HG02763 (cell line): ENCODE measurements around the gene NCAM2.

Experiments
- ATAC-seq: cut with Tn5 transposase; IDR thresholded peaks from one replicate; pipeline ENCODE4 v1.9.1; 2021; ENCODE audit warnings: mild to moderate bottlenecking, moderate library complexity; ENCODE audit not compliant: unreplicated experiment

The NCAM2 gene

DNA sequence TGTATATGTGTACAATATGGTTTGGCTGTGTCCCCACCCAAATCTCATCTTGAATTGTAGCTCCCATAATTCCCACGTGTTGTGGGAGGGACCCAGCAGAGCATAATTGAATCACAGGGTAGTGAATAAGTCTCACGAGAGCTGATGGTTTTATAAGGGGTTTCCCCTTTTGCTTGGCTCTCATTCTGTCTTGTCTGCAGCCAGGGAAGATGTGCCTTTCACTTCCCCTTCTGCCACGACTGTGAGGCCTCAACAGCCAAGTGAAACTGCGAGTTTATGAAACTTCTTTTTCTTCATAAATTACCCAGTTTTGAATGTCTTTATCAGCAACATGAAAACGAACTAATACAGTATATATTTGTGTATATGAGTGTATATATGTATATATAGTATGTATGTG, 406.1 kb downstream of the NCAM2 start:
- peak; percentile 71 for ATAC-seq

DNA sequence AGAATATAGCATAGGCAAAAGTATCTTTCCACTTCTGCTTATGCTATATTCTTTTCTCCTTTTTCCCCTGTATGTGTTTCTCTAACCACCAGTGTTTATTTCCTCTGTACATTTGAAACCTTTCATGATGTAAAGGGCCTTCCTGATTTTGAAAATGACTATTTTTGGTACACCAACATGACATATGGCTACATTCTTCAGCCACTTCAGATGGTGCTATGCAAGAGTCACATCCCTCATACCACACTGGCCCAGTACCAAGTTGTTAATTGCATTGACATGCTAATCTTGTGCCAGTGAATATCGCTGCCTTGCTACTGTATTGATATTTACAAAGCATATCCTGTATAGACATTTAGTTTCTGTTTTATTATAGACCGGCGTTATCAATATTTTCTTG, 408.7 kb downstream of the NCAM2 start:
- no peak for ATAC-seq

DNA sequence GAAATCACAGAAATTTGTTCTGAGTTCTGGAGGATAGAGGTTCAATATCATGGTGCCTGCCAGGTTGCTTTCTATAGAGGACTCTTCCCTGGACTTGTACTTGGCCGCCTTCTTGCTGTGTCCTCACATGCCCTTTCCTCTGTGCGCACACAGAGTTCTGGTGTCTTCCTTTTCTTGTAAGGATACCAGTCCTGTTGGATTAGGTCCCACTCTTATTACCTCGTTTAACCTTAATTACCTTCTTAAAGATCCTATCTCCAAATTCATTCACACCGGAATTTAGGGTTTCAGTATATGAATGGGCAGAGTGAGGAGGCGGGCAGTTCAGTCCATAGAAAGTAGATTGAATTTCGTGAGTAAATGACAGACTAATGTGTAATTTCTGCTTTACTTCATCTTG, 413.9 kb downstream of the NCAM2 start:
- ATAC-seq = no peak

DNA sequence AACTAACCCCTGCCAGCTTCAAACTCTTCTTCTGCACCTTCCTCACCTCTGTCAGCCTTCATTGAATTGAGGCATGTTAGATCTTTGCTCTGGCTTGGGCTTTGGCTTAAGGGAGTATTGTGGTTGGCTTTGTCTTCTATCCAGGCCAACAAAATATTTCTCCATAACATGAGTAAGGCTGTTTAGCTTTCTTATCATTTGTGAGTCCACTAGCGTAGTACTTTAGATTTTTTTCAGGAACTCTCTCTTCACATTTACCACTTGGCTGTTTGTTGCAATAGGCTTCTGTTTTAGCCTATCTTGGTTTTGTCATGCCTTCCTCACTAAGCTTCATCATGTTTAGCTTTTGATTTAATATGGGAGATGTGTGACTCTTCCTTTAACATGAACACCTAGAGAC, 417.5 kb downstream of the NCAM2 start:
- no peak for ATAC-seq

DNA sequence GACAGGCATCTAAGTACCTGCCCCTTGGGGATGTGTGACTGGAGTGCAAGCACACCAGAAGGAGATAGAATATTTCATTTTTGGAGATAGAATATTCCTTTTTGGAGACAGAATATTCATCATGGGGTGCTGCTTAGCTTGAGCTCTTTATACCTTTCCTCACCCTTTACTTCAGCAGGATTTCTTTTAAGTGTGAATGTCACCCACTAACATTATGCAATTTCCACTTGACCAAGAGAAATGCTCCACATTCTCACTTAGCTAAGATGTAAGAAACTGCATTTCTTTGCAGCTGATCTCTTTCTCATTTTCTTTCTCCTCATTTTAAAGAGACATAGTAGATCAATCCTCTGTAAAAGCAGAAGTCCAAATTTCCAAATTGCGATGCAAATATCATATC, 436.7 kb downstream of the NCAM2 start:
- no peak for ATAC-seq

DNA sequence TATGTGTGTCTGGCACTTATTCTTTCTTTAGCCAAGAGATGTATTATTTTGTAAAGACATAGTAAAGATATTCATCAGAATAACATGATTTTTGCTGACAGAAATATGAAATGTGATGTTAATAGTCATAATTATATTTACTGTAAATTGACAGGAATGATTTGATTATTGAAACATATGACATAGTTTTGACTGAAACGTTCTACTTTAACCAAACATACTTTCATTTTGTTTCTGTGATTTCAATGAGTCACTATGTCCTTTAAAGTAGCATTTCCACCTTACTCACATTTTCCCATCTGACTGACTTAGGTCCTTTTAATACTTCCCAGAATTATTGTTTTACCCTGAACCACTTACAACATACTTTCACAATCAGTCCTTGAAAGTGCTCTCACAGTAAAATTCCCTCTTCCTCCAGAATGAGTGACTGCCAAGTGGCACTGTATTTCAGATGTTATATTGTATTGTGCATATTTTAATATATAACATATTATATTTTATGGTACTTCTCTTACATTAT, 437.9 kb downstream of the NCAM2 start:
- ATAC-seq = no peak

DNA sequence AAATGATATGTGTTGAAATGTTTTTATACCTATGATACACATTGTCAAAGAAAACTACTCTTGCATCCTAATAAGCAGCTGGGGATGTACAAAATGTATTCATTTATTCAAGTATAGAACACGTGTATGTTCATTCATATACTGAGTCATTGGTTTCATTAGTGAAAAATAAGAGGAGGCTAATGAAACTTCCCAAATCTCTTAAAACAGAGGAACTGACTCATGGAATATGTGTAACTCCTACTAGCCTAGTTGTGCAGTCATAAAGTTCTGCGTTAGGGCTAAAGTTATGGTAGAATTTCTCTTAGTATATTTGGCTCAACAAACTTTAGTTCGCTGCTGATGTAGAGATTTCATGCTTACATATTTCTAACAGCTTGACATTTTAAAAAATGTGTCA, 441.6 kb downstream of the NCAM2 start:
- no peak for ATAC-seq

DNA sequence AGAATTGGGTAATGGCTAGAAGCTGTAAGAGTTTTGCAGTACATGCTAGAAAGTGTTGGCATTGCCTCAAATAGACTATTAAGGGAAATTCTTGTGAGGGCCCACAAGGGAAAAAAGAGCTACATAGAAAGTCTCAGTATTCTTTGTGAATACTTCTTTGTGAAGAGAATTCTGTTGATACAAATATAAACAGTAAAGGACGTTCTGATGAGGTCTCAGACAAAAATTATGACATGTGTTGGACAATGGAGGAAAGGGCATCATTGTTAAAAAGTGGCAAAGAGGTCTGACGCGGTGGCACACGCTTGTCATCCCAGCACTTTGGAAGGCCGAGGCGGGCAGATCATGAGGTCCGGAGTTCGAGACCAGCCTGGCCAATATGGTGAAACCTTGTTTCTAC, 458.9 kb downstream of the NCAM2 start:
- no peak for ATAC-seq

DNA sequence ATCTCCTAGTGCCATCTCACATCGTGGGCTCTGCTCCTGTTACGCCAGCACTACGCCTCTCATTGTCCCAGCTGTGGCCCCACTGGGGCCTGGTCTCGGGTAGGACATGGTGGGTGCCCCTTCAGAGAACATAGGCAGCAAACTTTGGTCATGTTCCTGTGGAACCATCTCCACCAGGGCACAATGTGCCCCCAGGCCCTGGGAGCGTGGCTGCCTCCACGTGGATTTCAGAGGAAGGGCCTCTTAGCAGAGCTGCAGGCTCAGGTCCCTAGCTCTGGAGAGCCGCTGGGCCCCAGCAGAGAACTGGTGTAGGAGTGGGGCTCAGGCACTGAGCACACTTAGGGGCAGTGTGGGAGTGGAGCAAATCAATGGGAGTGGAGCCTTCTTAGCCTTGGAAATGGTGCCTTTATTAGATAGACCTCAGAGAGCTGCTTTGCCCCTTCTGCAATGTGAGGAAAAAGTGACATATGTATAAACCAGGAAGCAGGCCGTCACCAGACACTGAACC, 460.0 kb downstream of the NCAM2 start:
- ATAC-seq = no peak

DNA sequence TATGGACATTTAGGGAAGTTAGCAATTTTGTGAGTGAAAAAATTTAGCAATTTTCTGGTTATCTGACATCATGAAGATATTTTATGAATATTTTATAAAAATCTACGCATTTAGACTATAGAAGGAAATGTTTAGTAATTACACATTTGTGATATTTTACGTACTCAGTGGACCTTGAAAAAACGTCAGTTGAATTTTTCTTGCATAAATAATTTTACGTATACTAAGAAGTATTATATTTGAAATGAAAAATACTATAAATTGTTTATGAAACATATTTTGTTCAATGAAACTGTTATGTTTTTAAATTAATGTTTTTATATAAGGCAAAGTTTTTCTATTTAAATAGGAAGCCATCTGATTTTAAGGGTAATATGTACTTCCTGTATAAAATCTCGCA, 462.8 kb downstream of the NCAM2 start:
- ATAC-seq = no peak

DNA sequence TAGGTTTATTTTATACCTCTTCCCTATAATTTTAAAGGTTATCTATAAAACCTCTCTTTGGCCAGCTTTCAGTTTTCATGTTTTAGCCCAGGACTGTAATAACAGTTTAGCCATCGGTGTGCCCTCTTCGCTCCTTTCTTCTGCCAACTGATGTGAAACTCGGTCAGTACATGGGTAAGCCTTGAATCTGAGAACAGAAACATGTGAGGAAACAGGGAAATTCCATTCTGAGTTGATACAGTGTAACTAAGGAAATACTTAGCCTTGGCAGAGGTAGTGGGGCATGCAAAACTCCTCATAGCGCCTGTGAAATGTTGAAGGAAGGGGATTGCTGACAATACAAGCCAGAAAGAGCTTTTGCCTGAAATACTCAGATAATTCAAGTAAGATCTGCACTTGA, 465.2 kb downstream of the NCAM2 start:
- ATAC-seq = no peak

DNA sequence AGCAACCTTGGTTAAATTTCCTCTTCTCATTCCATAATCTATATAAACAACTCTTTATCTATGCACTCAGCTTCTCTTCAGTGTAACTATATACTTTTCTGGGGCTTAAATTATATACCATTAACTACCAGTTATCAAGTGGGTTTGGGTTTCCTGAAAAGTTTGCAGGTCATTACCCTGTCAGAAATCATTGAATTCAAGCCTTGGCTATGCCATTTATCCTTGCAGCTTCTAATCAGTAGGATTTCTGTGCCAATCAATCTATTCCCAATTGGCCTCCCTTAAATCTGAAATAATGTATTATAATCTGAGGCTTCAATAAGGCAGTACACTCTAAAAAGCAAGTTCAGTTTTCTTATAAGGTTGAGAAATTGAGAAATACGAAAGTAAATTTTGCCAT, 466.5 kb downstream of the NCAM2 start:
- ATAC-seq = no peak

DNA sequence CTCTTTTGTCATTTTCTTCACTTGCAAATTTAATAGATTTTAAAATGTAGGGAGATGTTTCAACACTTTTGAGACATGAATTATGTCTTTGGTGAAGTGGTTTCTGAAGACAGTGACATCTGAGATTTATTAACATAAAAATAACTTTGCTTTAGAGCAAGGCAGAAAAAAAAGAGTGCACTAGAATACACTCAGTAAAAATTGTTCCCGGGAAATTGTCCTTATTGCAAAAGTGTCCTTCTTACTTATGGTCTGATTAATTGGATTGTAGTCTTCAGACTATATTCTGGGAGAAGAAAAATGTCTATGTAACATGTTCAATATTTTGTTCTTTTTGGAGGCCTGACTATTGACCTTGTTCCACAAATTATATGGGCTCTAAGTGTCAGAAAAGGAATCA, 468.5 kb downstream of the NCAM2 start:
- no peak for ATAC-seq

DNA sequence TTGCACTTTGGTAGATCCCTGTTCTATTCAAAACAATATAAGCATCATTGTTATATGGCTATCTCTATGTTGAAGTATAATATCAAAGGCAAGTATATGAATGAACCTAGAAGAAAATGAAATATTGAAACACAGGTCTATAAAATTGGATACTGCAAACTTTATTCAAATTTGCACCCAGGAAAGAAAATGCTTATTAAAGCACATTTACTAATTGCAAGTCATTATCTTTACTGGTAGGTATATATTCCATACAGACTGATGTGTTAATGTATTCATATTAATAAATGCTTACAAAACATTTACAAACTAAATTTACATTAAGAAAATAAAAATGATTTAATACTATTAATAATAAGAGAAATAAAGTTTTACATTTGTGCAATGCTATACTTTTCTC, 469.8 kb downstream of the NCAM2 start:
- ATAC-seq = no peak

DNA sequence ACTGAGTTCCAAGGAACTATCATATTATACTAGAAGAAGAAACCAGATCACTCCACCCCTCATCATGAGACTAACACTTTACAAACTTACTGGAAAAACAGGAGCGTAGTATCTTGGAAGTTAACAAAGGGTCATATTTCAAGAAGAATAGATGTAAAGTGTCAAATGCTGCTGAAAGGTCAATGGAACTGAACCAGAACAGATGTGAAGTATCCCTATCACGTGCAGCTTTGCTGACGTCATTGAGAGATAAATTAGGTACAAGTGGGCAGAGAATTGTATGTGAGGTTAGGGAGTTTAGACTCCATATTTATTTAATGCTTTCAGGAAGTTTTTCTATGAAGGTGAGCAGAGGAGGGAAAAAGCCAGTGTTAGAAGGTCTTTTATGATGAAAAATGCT, 483.0 kb downstream of the NCAM2 start:
- ATAC-seq = no peak

DNA sequence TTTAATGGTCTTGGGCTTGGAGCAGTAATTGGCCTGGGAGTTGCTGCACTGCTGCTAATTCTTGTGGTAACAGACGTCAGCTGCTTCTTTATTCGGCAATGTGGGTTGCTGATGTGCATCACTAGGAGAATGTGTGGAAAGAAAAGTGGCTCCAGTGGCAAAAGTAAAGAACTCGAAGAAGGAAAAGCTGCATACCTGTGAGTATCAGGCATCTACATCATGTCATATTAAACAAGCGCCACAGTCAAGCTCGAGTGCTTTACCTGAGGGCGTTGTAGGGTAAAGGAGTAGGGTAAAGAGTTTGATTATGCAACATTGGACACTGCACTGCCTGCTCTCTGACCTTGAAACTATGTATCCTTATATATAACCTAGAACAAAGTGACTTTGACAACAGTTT, 510.6 kb downstream of the NCAM2 start:
- ATAC-seq = no peak

DNA sequence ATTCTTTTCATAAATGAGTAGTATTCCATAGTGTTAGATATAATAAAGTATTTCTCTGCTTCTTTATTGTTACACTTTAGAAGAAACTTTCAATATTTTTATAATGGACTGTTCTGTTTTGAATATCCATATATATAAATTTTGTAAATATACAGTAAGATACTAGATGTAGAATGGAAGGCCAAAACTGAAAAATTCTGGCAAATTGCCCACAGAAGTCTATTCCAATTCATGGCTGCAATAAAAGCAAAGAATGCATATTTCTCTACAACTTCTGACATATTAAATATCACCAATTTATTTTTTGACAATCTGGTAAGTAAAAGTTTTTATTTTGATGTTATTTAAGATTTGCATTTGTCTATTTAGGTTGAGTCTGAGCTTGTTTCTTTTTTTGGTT, 532.5 kb downstream of the NCAM2 start:
- no peak for ATAC-seq

DNA sequence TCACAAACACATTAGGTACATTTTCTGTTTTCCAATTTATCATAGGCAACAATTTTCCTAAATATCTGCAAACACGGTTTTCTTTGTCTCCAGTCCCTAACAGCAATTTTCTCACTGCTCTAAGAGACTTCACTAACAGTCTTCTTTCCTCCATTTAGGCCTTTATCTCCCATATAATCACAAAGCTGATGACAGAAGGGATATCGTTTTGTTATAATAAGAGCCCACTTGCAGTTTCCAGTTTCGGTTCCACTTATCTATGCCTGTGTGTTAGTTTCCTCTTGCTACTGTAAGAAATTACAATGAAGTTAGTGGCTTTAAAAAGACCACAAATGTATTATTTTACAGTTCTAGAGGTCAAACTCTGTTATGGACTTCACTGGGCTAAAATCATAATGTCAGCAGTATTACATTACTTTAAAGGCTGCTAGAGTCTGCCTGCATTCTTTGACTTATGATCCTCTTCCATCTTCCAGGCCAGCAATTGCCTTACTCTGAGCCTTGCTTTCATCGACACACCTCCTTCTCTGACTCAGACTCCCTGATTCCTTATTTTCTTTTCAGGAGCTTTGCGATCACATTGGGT, 549.3 kb downstream of the NCAM2 start:
- ATAC-seq = no peak

DNA sequence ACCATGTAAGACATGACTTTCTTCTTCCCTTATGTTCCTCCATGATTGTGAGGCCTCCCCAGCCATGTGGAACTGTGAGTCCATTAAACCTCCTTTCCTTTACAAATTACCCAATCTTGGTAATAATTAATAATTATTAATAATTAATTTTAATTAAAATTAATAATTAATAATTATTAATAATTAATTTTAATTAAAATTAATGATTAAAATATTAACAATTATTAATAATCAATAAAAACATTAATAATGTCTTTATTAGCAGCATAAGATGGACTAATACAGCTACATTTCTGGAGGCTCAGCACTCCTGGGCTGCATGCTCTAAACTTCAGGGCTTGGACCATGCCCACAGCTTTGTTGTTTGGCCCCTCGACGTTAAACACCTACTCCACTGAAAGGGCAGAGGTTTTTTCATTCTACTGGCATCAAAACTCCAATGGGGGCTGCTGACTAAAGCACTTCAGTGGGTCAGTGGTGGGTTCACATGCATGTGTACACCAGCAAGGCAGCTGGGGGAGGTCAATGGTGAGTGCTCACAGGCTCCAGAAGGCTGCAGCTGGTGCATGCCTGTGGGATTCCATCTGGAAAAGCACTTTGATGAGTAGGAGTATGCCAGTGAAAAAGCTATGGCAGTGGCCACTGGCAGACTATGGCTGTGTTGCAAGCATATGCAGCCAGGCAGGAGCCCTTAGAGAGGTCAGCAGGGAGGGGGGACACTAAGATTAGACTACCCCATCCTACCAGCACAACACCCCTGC, 561.3 kb downstream of the NCAM2 start:
- no peak for ATAC-seq
